AG04450 (cell line): Measurements from ENCODE around the gene NAA16. TPM values are rescaled to one million over a fixed set of nuclear protein-coding genes. Genes with fewer than 3 reads are reported as not detected.
"Not testable (repeated sequence)": the region's sequence is repeated elsewhere in the genome, so short reads cannot be mapped to it uniquely, and the experiment has no call there.

Experiments used
- CTCF ChIA-PET: fragments of 300-600, 350-600 bp; formaldehyde crosslinking; extraction: SDS; loops from one replicate; lab custom pipeline; 2022; ENCODE audit warnings: antibody characterized with exemption, inconsistent platforms; lab: Charles Lee
- POLR2A ChIA-PET: fragments of 350-600 bp; formaldehyde crosslinking; extraction: SDS; loops from one replicate; lab custom pipeline; 2021; ENCODE audit warnings: antibody characterized with exemption, inconsistent platforms; lab: Yijun Ruan, JAX
- DNase-seq: peaks from one replicate; pipeline ENCODE4 v3.0.0-alpha.2; 2011; ENCODE audit warnings: low read depth, low spot score
- H3K27ac ChIP-seq: one replicate; pipeline ENCODE4 v1.5.1; 2012; ENCODE audit warnings: low read depth, low read length, control low read depth
- H3K27me3 ChIP-seq: one replicate; pipeline ENCODE4 v1.6.0; 2012; ENCODE audit warnings: low read length; ENCODE audit not compliant: control insufficient read depth, insufficient read depth
- H3K4me3 ChIP-seq: 2 replicates; pipeline ENCODE4 v1.5.1; 2011; ENCODE audit warnings: mild to moderate bottlenecking, low read depth, low read length, control low read depth
- H3K9me3 ChIP-seq: 2 replicates; pipeline ENCODE4 v1.5.1; 2012; ENCODE audit warnings: low read length; ENCODE audit not compliant: control insufficient read depth, insufficient read depth
- CTCF ChIP-seq: IDR thresholded peaks from 2 replicates; pipeline ENCODE4 v1.5.1; 2011; ENCODE audit warnings: low read depth, low read length, control low read depth, inconsistent platforms
- polyA plus RNA-seq: library from polyadenylated mRNA; depleted of rRNA; stranded (reverse); fragments of >200 nt; gene quantifications from 2 replicates; pipeline ENCODE4 v1.2.3, GENCODE V29; 2011

Gene NAA16
- polyA plus RNA-seq, 1 experiment: 14.9 TPM

GRCh38 chr13:41271456-41272285 lies 39.4 kb upstream of the NAA16 start:
- H3K9me3 ChIP-seq: peaks cover 10% of the 10 kb centered on the region
- no peaks in the 10 kb centered on the region for H3K27me3 ChIP-seq
- POLR2A ChIA-PET: no interaction called here
- no peak overlapping the region for H3K27ac ChIP-seq
- no peak for TF ChIP-seq CTCF
- no peak overlapping the region for H3K4me3 ChIP-seq
- CTCF ChIA-PET: no interaction called here
- DNase-seq: no peak

- no peak for TF ChIP-seq CTCF
- no peak overlapping the region for H3K27ac ChIP-seq
- peaks cover 7% of the 10 kb centered on the region for H3K9me3 ChIP-seq
- DNase-seq: no peak
- H3K4me3 ChIP-seq: no peak overlapping the region
- ChIA-PET CTCF (no interaction called here), POLR2A (no interaction called here)
- H3K27me3 ChIP-seq: no peaks in the 10 kb centered on the region
These were observed 37.1 kb upstream of the NAA16 start for GRCh38 chr13:41273831-41274441.

- Histone ChIP-seq H3K4me3 (no peak overlapping the region), H3K9me3 (peaks cover 2% of the 10 kb centered on the region; the same call in 1 of the 2 replicates), H3K27ac (no peak overlapping the region), H3K27me3 (no peaks in the 10 kb centered on the region)
- no peak for DNase-seq
- ChIA-PET CTCF (no interaction called here), POLR2A (no interaction called here)
- no peak for TF ChIP-seq CTCF
These were observed 36.2 kb upstream of the NAA16 start for GRCh38 chr13:41274881-41275280.

GRCh38 chr13:41276824-41277223 lies 34.2 kb upstream of the NAA16 start:
- no peak for DNase-seq
- Histone ChIP-seq H3K4me3 (no peak overlapping the region), H3K27ac (no peak overlapping the region), H3K27me3 (no peaks in the 10 kb centered on the region), H3K9me3 (no peaks in the 10 kb centered on the region; the same call in 1 of the 2 replicates)
- ChIA-PET POLR2A (interaction anchor here (0.6 kb wide), 1 partner anchor 369 kb away, joined by 5 read pairs; no protein-coding TSS in a partner anchor), CTCF (no interaction called here)
- no peak for TF ChIP-seq CTCF

- POLR2A ChIA-PET: not testable (repeated sequence)
These were observed 31.9 kb upstream of the NAA16 start for GRCh38 chr13:41279156-41279555.

More at GRCh38 chr13:41279156-41279555, 31.9 kb upstream of the NAA16 start:
- H3K27me3 ChIP-seq, DNase-seq, H3K9me3 ChIP-seq, H3K27ac ChIP-seq, H3K4me3 ChIP-seq, CTCF ChIA-PET: not testable (repeated sequence)
